ENCODE measurements around the gene FMR1.

Gene FMR1

DNA sequence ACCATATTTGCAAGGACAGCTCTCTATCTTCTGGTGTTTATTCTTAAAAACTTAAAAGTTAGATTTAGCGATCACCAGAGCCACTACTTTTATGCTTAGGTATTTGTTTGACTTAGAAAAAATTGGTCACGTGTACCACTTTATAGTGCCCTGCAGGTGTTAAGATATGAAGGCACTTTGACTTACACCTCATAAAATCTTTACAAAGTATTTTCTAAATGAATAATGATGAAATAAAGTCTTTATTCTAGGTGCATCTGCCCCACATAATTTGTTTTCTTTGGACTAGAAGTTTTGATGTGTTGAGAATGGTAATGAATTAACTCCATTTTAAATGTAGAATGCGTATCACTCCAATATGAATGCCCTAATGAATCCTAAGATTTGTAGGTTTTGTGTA is 2.9 kb downstream of the FMR1 start:
- DNase-seq (ENCODE audit: insufficient read length, low spot score): no peak
- no peak for FAIRE-seq

GRCh38 chrX:147916375-147916968 is 4.8 kb downstream of the FMR1 start:
- DNase-seq (ENCODE audit: insufficient read length, low spot score) (no peak), FAIRE-seq (no peak)

- FAIRE-seq (no peak), DNase-seq (ENCODE audit: insufficient read length, low spot score) (no peak)
These were observed 6.3 kb downstream of the FMR1 start for GRCh38 chrX:147917700-147918695.

DNA sequence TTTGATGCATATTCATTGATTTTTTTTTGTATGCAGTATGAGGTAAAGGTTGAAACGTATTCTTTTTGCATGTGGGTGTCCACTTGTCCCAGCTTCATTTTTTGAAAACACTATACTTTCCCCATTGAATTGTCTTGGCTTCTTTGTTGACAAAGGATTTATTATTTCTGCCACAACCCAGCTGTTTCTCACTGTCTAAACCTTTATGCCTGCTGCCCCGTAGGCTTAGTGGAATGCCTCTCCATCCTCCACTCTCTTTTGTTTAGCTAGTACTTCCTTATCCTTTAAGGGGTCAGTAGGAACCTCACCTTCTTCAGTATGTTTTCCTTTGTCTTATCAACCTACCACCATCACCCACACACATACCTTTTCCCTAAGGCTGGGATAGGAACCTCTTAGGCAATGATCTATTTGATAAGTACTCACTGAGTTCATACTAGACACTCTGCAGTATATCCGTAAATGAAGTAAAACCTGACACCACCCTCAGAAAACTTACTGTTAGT is 8.5 kb downstream of the FMR1 start:
- FAIRE-seq (no peak), DNase-seq (ENCODE audit: insufficient read length, low spot score) (no peak)

- DNase-seq (ENCODE audit: insufficient read length, low spot score) (no peak), FAIRE-seq (no peak)
These were observed 11.9 kb downstream of the FMR1 start for GRCh38 chrX:147923605-147924004.

DNA sequence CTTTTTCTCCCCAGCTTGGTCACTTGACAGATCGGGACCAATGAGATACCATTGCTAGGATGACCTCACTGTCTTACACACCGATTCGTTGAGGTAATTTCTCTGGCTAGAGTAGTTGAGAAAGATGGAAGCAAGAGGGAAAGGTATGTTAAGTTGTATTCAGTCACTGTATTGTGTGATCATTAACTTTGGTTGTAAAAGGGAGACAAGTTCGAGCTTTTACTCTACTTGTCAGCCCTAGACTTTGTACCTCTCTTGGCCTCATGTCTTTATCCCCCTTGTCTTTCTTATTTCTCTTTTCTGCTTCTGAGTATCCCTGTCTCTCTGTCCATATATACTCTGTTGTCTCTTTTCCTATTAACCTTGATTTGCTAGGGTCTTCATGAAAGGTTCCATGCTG is 15.5 kb downstream of the FMR1 start:
- no peak for DNase-seq (ENCODE audit: insufficient read length, low spot score)
- FAIRE-seq: no peak

GRCh38 chrX:147933815-147934214 is 22.1 kb downstream of the FMR1 start:
- FAIRE-seq: no peak
- DNase-seq (ENCODE audit: insufficient read length, low spot score): no peak

- FAIRE-seq (no peak), DNase-seq (ENCODE audit: insufficient read length, low spot score) (no peak)
These were observed 23.5 kb downstream of the FMR1 start for GRCh38 chrX:147935156-147935758.

GRCh38 chrX:147945286-147945685 is 33.6 kb downstream of the FMR1 start:
- DNase-seq (ENCODE audit: insufficient read length, low spot score): no peak
- FAIRE-seq: no peak

- no peak for FAIRE-seq
- no peak for DNase-seq (ENCODE audit: insufficient read length, low spot score)
These were observed 36.8 kb downstream of the FMR1 start for GRCh38 chrX:147948531-147948930.

GRCh38 chrX:147950352-147950751 is 38.6 kb downstream of the FMR1 start:
- DNase-seq (ENCODE audit: insufficient read length, low spot score) (no peak), FAIRE-seq (no peak)

- no peak for FAIRE-seq
- DNase-seq (ENCODE audit: insufficient read length, low spot score): no peak
These were observed 42.3 kb downstream of the FMR1 start for GRCh38 chrX:147953976-147954375.

DNA sequence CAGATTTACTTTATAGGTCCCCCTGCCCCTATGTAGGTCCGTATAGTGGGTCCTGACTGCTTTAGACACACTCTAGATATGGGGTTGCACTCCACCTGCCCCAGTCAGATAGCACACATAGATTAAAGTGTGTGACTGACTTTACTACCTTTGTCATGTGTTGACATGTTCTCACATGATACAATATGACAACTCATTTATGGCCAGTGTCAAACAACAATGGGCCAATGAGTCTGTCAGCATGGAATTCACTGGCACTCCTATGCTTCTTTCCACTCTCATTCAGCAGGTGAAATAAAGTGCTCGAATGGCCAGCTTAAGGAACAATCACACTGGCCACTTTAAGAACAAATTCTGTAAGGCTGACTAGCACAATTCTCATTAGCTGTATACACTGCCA is 45.6 kb downstream of the FMR1 start:
- DNase-seq (ENCODE audit: insufficient read length, low spot score) (no peak), FAIRE-seq (no peak)

DNA sequence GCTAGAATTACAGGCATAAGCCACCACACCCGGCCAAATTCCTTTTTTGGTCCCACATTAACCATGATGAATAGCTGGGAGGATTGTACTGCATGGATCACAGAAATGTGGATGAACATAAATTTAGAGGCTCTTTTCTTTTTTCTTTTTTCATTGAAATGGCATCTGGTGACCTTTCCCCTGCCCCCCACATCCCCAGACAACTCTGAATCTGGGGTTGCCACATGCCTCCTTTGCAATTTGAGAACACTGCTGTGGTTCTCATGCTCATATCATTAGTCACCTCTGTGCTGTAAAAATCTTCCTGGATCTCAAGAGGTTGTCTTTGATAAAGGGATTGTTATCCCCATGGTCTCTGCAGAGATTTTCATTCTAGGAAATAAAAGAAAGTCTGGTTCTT is 46.6 kb downstream of the FMR1 start:
- FAIRE-seq (no peak), DNase-seq (ENCODE audit: insufficient read length, low spot score) (peak; percentile 8)

- no peak for FAIRE-seq
These were observed 49.0 kb downstream of the FMR1 start for GRCh38 chrX:147960722-147961121.

DNA sequence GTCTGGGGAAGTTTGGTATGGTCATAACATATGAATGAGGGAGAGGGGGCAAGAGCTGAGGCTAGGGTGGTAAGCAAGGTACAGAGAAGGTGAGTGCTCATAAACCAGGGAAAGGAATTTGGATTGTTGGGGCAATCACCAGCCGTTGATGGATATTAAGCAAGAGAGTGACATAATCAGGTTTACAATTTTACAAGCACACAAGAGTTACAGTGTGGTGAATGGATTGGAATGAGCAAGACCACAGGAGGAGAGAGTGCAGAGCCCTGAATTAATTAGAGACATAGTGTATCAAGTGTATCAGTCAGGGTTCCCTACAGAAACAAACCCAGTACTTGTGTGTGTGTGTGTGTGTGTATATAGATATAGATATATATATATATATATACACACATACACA is 50.8 kb downstream of the FMR1 start:
- DNase-seq (ENCODE audit: insufficient read length, low spot score) (no peak), FAIRE-seq (no peak)

More at GRCh38 chrX:147960722-147961121, 49.0 kb downstream of the FMR1 start:
- no peak for DNase-seq (ENCODE audit: insufficient read length, low spot score)

- no peak for FAIRE-seq
- peak; percentile 5 for DNase-seq (ENCODE audit: insufficient read length, low spot score)
These were observed 67.2 kb downstream of the FMR1 start for GRCh38 chrX:147978931-147979330.

- no peak for FAIRE-seq
- no peak for DNase-seq (ENCODE audit: insufficient read length, low spot score)
These were observed 69.5 kb downstream of the FMR1 start, which contains the start of gene FMR1NB for GRCh38 chrX:147981038-147981752. TSS of gene FMR1NB (plus strand) at chrX:147981337. CDS start at chrX:147981403, 66 bp downstream.

Data from HTR-8/SVneo (cell line).